HG02571 (cell line): Measurements from ENCODE around the gene RPS23.
A peak's percentile ranks its signal among the peaks of the same experiment; 100 is the strongest.

Experiments used
- ATAC-seq: cut with Tn5 transposase; IDR thresholded peaks from one replicate; pipeline ENCODE4 v1.9.1; 2021; ENCODE audit warnings: mild to moderate bottlenecking, moderate library complexity; ENCODE audit not compliant: unreplicated experiment

Gene RPS23

GRCh38 chr5:82246960-82247574 lies 31.1 kb downstream of the RPS23 start:
- ATAC-seq: no peak

- ATAC-seq: no peak
Measured at GRCh38 chr5:82244854-82245635, 33.1 kb downstream of the RPS23 start.

DNA sequence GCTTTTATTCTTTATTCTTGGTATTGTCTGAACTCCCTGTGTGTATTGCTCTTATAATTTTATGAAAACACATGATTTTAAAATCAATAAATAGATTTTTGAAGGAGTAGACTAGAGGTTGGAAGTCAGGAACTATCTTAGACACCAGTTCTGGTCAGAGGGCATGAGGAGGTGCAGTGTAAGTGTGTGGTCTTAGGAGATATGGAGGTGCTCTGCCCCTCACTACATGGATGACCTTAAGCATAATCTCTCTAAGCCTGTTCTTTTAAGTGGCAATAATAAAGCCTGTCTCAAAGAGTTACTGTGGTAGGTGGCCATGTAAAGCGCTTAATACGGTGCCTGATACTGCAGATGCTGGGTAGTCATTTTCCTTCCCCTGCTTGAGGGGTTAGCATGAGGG lies 34.0 kb downstream of the RPS23 start:
- no peak for ATAC-seq

- no peak for ATAC-seq
Measured at GRCh38 chr5:82234885-82235284, 43.3 kb downstream of the RPS23 start.

- peak; percentile 78 for ATAC-seq
Measured at GRCh38 chr5:82225525-82226172, 52.5 kb downstream of the RPS23 start.
